H9 (cell line): ENCODE measurements around the gene FKRP. TPM values are rescaled to one million over a fixed set of nuclear protein-coding genes. Genes with fewer than 3 reads are reported as not detected.
A peak's percentile ranks its signal among the peaks of the same experiment; 100 is the strongest.

Source experiments
- DNase-seq: peaks from one replicate; pipeline ENCODE4 v3.0.0-alpha.2; 2017
- H2AFZ ChIP-seq: one replicate; pipeline ENCODE4 v1.6.1; 2013; ENCODE audit warnings: mild to moderate bottlenecking, low read length, control low read depth, moderate library complexity
- H2AK5ac ChIP-seq: 2 replicates; pipeline ENCODE4 v1.6.1; 2013; ENCODE audit warnings: low read length, control low read depth, mixed read lengths; ENCODE audit not compliant: insufficient read length
- H2BK120ac ChIP-seq: one replicate; pipeline ENCODE4 v1.6.1; 2013; ENCODE audit warnings: low read depth, mild to moderate bottlenecking, low read length, control low read depth, inconsistent platforms; ENCODE audit not compliant: poor library complexity, severe bottlenecking
- H2BK12ac ChIP-seq: 2 replicates; pipeline ENCODE4 v1.6.1; 2013; ENCODE audit warnings: low read length, control low read depth, mixed read lengths, low read depth; ENCODE audit not compliant: insufficient read length
- H2BK15ac ChIP-seq: 2 replicates; pipeline ENCODE4 v1.6.1; 2013; ENCODE audit warnings: low read depth, low read length, control low read depth
- H2BK20ac ChIP-seq: one replicate; pipeline ENCODE4 v1.6.1; 2013; ENCODE audit warnings: low read depth, mild to moderate bottlenecking, low read length, control low read depth, inconsistent platforms; ENCODE audit not compliant: poor library complexity, severe bottlenecking
- H2BK5ac ChIP-seq: 2 replicates; pipeline ENCODE4 v1.6.1; 2013; ENCODE audit warnings: low read length, control low read depth, mixed read lengths; ENCODE audit not compliant: insufficient read length
- H3K14ac ChIP-seq: 2 replicates; pipeline ENCODE4 v1.6.1; 2013; ENCODE audit warnings: low read length, control low read depth; ENCODE audit not compliant: insufficient read depth
- H3K18ac ChIP-seq: 2 replicates; pipeline ENCODE4 v1.6.1; 2013; ENCODE audit warnings: low read depth, mild to moderate bottlenecking, mixed read lengths, low read length, control low read depth; ENCODE audit not compliant: insufficient read length
- H3K23ac ChIP-seq: 2 replicates; pipeline ENCODE4 v1.6.1; 2013; ENCODE audit warnings: low read length, control low read depth, mixed read lengths, low read depth; ENCODE audit not compliant: insufficient read length
- H3K23me2 ChIP-seq: 2 replicates; pipeline ENCODE4 v1.6.1; 2013; ENCODE audit warnings: low read depth, mild to moderate bottlenecking, mixed read lengths, low read length, control low read depth; ENCODE audit not compliant: insufficient read length, poor library complexity, severe bottlenecking
- H3K27ac ChIP-seq: 2 replicates; pipeline ENCODE4 v1.5.1; 2013; ENCODE audit warnings: low read length, control low read depth, mixed read lengths, low read depth; ENCODE audit not compliant: insufficient read length
- H3K27me3 ChIP-seq: 2 replicates; pipeline ENCODE4 v1.6.1; 2013; ENCODE audit warnings: low read length, control low read depth, inconsistent platforms; ENCODE audit not compliant: insufficient read depth
- H3K4ac ChIP-seq: 2 replicates; pipeline ENCODE4 v1.6.1; 2013; ENCODE audit warnings: low read depth, mild to moderate bottlenecking, control low read depth, inconsistent platforms, low read length, moderate library complexity
- H3K4me1 ChIP-seq: 2 replicates; pipeline ENCODE4 v1.6.1; 2013; ENCODE audit warnings: low read length, control low read depth, inconsistent platforms; ENCODE audit not compliant: insufficient read depth
- H3K4me2 ChIP-seq: 2 replicates; pipeline ENCODE4 v1.6.1; 2013; ENCODE audit warnings: low read length, control low read depth, mixed read lengths; ENCODE audit not compliant: insufficient read length, insufficient read depth
- H3K56ac ChIP-seq: 2 replicates; pipeline ENCODE4 v1.6.1; 2013; ENCODE audit warnings: low read depth, mild to moderate bottlenecking, mixed read lengths, low read length, control low read depth; ENCODE audit not compliant: insufficient read length
- H3K79me1 ChIP-seq: 2 replicates; pipeline ENCODE4 v1.6.1; 2013; ENCODE audit warnings: low read depth, mild to moderate bottlenecking, moderate library complexity, low read length, control low read depth, inconsistent platforms; ENCODE audit not compliant: insufficient read depth, poor library complexity, severe bottlenecking
- H3K79me2 ChIP-seq: 2 replicates; pipeline ENCODE4 v1.6.1; 2013; ENCODE audit warnings: low read length, control low read depth, inconsistent platforms; ENCODE audit not compliant: insufficient read depth
- H3K9ac ChIP-seq: 2 replicates; pipeline ENCODE4 v1.6.1; 2013; ENCODE audit warnings: low read length, control low read depth, mixed read lengths; ENCODE audit not compliant: insufficient read length; ENCODE audit errors: extremely low read depth
- H3K9me3 ChIP-seq: one replicate; pipeline ENCODE4 v1.6.1; 2013; ENCODE audit warnings: low read depth, low read length, inconsistent platforms; ENCODE audit not compliant: control insufficient read depth
- H3T11ph ChIP-seq: one replicate; pipeline ENCODE4 v1.6.1; 2013; ENCODE audit warnings: mild to moderate bottlenecking, low read length, control low read depth, inconsistent platforms
- H4K20me1 ChIP-seq: one replicate; pipeline ENCODE4 v1.6.1; 2013; ENCODE audit not compliant: control insufficient read depth, insufficient read length, insufficient read depth
- H4K5ac ChIP-seq: 2 replicates; pipeline ENCODE4 v1.6.1; 2013; ENCODE audit warnings: low read depth, mild to moderate bottlenecking, mixed read lengths, low read length, control low read depth; ENCODE audit not compliant: insufficient read length
- H4K8ac ChIP-seq: replicated peaks from 2 replicates; pipeline ENCODE4 v1.6.1; 2013; ENCODE audit warnings: low read length, control low read depth, mixed read lengths, low read depth; ENCODE audit not compliant: insufficient read length
- H4K91ac ChIP-seq: 2 replicates; pipeline ENCODE4 v1.6.1; 2013; ENCODE audit warnings: low read depth, mild to moderate bottlenecking, moderate library complexity, mixed read lengths, low read length, control low read depth; ENCODE audit not compliant: insufficient read length
- H3K27ac Mint-ChIP-seq, 3 experiments: 2 replicates in 2 of 3; 3 replicates in 1 of 3; pipeline ENCODE4 v1.8.0; 2020 to 2021; ENCODE audit warnings: mixed read lengths in 3 of 3, mild to moderate bottlenecking in 1 of 3, moderate library complexity in 1 of 3
- H3K27me3 Mint-ChIP-seq: 2 replicates; pipeline ENCODE4 v1.8.0; 2021; ENCODE audit warnings: low read depth, mild to moderate bottlenecking, moderate library complexity, mixed read lengths
- H3K36me3 Mint-ChIP-seq, 3 experiments: 2 replicates in 2 of 3; 3 replicates in 1 of 3; pipeline ENCODE4 v1.8.0; 2020 to 2021; ENCODE audit warnings: low read depth in 3 of 3, mixed read lengths in 3 of 3; ENCODE audit not compliant: insufficient read depth in 1 of 3
- H3K4me1 Mint-ChIP-seq, 2 experiments: 2 replicates each; pipeline ENCODE4 v1.8.0; 2020; ENCODE audit warnings: mixed read lengths in 2 of 2
- H3K4me3 Mint-ChIP-seq, 2 experiments: 2 replicates in 1 of 2; 3 replicates in 1 of 2; pipeline ENCODE4 v1.8.0; 2020 to 2021; ENCODE audit warnings: mild to moderate bottlenecking in 2 of 2, mixed read lengths in 2 of 2, moderate library complexity in 1 of 2
- H3K9me3 Mint-ChIP-seq, 2 experiments: 2 replicates in 1 of 2; 3 replicates in 1 of 2; pipeline ENCODE4 v1.8.0; 2020; ENCODE audit warnings: mild to moderate bottlenecking in 2 of 2, mixed read lengths in 2 of 2, moderate library complexity in 1 of 2
- CTCF ChIP-seq: fragments of 200-600 bp; sonication (generic); conservative IDR thresholded peaks from 3 replicates; pipeline ENCODE4 v1.8.0; 2021; ENCODE audit warnings: antibody characterized with exemption, mild to moderate bottlenecking
- WGBS: extraction: QIAGEN DNeasy Blood & Tissue Kit; methylation state at CpG from one replicate; pipeline ENCODE4 v1.1.7; 2013; ENCODE audit warnings: missing lambda C conversion rate, low lambda C conversion rate, mixed read lengths; ENCODE audit not compliant: insufficient read length; ENCODE audit errors: extremely low coverage; 5-methylcytosine and 5-hydroxymethylcytosine counted together
- total RNA-seq: library from RNA; stranded (reverse); gene quantifications from 2 replicates; pipeline ENCODE4 v1.2.1, GENCODE V29; 2021

Gene FKRP
- total RNA-seq, 1 experiment from 2014 or later, result 42.2 TPM

- Histone ChIP-seq H2BK15ac (no peak overlapping the region), H4K8ac (no peak overlapping the region), H2AK5ac (no peak overlapping the region), H2BK20ac (no peak overlapping the region), H2BK12ac (no peak overlapping the region), H3K79me1 (peaks cover 3% of the 10 kb centered on the region), H4K20me1 (no peaks in the 10 kb centered on the region), H3K27me3 (no peaks in the 10 kb centered on the region), H4K5ac (no peak overlapping the region), H3K4ac (no peak overlapping the region), H3K18ac (no peak overlapping the region), H3K23me2 (peaks cover 15% of the 10 kb centered on the region), H3K23ac (no peak overlapping the region), H2BK120ac (no peak overlapping the region), H4K91ac (no peak overlapping the region), H3K79me2 (no peaks in the 10 kb centered on the region; the same call in 1 of the 2 replicates), H3K4me2 (peak overlapping the region; percentile 86), H3K9ac (peak overlapping the region; percentile 55), H2BK5ac (no peak overlapping the region), H2AFZ (no peak overlapping the region), H3K27ac (no peak overlapping the region), H3K4me1 (no peaks in the 10 kb centered on the region; the same call in 1 of the 2 replicates), H3T11ph (no peak overlapping the region), H3K14ac (peak overlapping the region; percentile 69; the same call in 1 of the 2 replicates), H3K56ac (no peak overlapping the region), H3K9me3 (no peaks in the 10 kb centered on the region)
- Mint-ChIP-seq H3K4me1 (peaks cover 19 to 24% of the 10 kb centered on the region in 2 experiments), H3K27me3 (no peaks in the 10 kb centered on the region), H3K27ac (peak overlapping the region; percentile 44 to 95 (median 78); a peak in 4 of 7 replicates), H3K4me3 (peak overlapping the region; percentile 91 to 97), H3K36me3 (peaks cover 7 to 18% (median 18%) of the 10 kb centered on the region in 3 experiments), H3K9me3 (no peaks in the 10 kb centered on the region)
- DNase-seq, result peak; percentile 48
- WGBS, result no CpG with 5 or more reads among the region's 42 CpGs
- peak; percentile 54 for TF ChIP-seq CTCF
Observed at GRCh38 chr19:46715975-46716671, 29.7 kb upstream of the FKRP start.
